H1 (cell line): ENCODE data around the gene CUX1. TPM values are rescaled to one million over a fixed set of nuclear protein-coding genes. Genes with fewer than 3 reads are reported as not detected.

Source experiments
- CTCF ChIA-PET: fragments of 300-600 bp; sonication (Branson Sonifier 250); formaldehyde crosslinking; loops from one replicate; lab custom pipeline; 2021; ENCODE audit not compliant: partially characterized antibody; lab: Charles Lee
- POLR2A ChIA-PET: fragments of 300-600 bp; sonication (Branson Sonifier 250); formaldehyde crosslinking; loops from one replicate; lab custom pipeline; 2021; ENCODE audit warnings: inconsistent platforms; ENCODE audit not compliant: partially characterized antibody; lab: Charles Lee
- DNase-seq, 2 experiments: peaks; one replicate each; pipeline versions ENCODE4 v3.0.0 to v3.0.0-alpha.2; 2010 to 2022; ENCODE audit warnings: low spot score in 2 of 2, low read depth in 1 of 2, mixed read lengths in 1 of 2
- FAIRE-seq: peaks from 2 replicates; lab custom pipeline; 2011; peaks lifted over from hg19 to GRCh38; lab: Jason Lieb, UNC
- H2AFZ ChIP-seq: 2 replicates; pipeline ENCODE4 v1.8.1; 2012; ENCODE audit warnings: low read length, inconsistent platforms
- H2AK5ac ChIP-seq: 2 replicates; pipeline ENCODE4 v1.6.1; 2013; ENCODE audit warnings: low read depth, low read length
- H2BK120ac ChIP-seq: replicated peaks from 2 replicates; pipeline ENCODE3; 2013; ENCODE audit warnings: low read depth, low read length, inconsistent platforms
- H2BK12ac ChIP-seq: 2 replicates; pipeline ENCODE4 v1.6.1; 2013; ENCODE audit warnings: low read depth, low read length
- H2BK15ac ChIP-seq: 2 replicates; pipeline ENCODE4 v1.6.1; 2013; ENCODE audit warnings: low read length
- H2BK20ac ChIP-seq: 2 replicates; pipeline ENCODE4 v1.6.1; 2013; ENCODE audit warnings: low read length
- H2BK5ac ChIP-seq: 2 replicates; pipeline ENCODE4 v1.6.1; 2013; ENCODE audit warnings: low read depth, low read length
- H3K14ac ChIP-seq: 2 replicates; pipeline ENCODE4 v1.6.1; 2013; ENCODE audit warnings: inconsistent platforms; ENCODE audit not compliant: insufficient read length
- H3K18ac ChIP-seq: 2 replicates; pipeline ENCODE4 v1.6.1; 2013; ENCODE audit warnings: low read length; ENCODE audit errors: extremely low read depth
- H3K23ac ChIP-seq: 2 replicates; pipeline ENCODE4 v1.6.1; 2013; ENCODE audit warnings: inconsistent platforms; ENCODE audit not compliant: insufficient read length
- H3K23me2 ChIP-seq: 2 replicates; pipeline ENCODE4 v1.6.1; 2013; ENCODE audit warnings: low read depth, low read length
- H3K27ac ChIP-seq: 2 replicates; pipeline ENCODE4 v1.6.1; 2011; ENCODE audit warnings: low read depth, low read length, inconsistent platforms
- H3K27me3 ChIP-seq, 4 experiments: replicated peaks in 1 of 4; 1 replicate in 1 of 4; 2 replicates in 3 of 4; pipeline versions ENCODE4 v1.6.1 to v1.8.1; 2011 to 2013; ENCODE audit warnings: low read length in 3 of 4, mild to moderate bottlenecking in 3 of 4, inconsistent platforms in 2 of 4, mixed read lengths in 2 of 4, moderate library complexity in 1 of 4; ENCODE audit not compliant: control insufficient read depth in 3 of 4, insufficient read depth in 3 of 4; ENCODE audit errors: extremely low read depth in 1 of 4
- H3K36me3 ChIP-seq, 4 experiments: 2 replicates each; pipeline versions ENCODE4 v1.6.1 to v1.8.1; 2011 to 2013; ENCODE audit warnings: mild to moderate bottlenecking in 4 of 4, low read length in 3 of 4, moderate library complexity in 2 of 4, control low read depth in 1 of 4, inconsistent platforms in 1 of 4; ENCODE audit not compliant: insufficient read depth in 4 of 4, control insufficient read depth in 2 of 4
- H3K4ac ChIP-seq: replicated peaks from 2 replicates; pipeline ENCODE3; 2013; ENCODE audit warnings: low read length, low read depth, mixed read lengths, inconsistent platforms; ENCODE audit not compliant: insufficient read length
- H3K4me1 ChIP-seq, 4 experiments: replicated peaks in 1 of 4; 1 replicate in 1 of 4; 2 replicates in 3 of 4; pipeline versions ENCODE4 v1.6.1 to v1.8.1; 2011 to 2013; ENCODE audit warnings: low read length in 3 of 4, inconsistent platforms in 2 of 4, mixed read lengths in 1 of 4; ENCODE audit not compliant: insufficient read depth in 4 of 4, control insufficient read depth in 3 of 4
- H3K4me2 ChIP-seq, 2 experiments: 2 replicates each; pipeline versions ENCODE4 v1.6.1 to v1.8.1; 2011 to 2013; ENCODE audit warnings: low read depth in 2 of 2, low read length in 2 of 2, control low read depth in 1 of 2, inconsistent platforms in 1 of 2, mild to moderate bottlenecking in 1 of 2; ENCODE audit not compliant: insufficient read depth in 1 of 2
- H3K4me3 ChIP-seq, 4 experiments: fragments of 200-600, 300-600 bp in 1 of 4; sonication (generic), shearing (Covaris generic), sonication (Bioruptor Twin) in 1 of 4; 2 replicates each; pipeline versions ENCODE4 v1.5.1 to v1.8.1; 2011 to 2016; ENCODE audit warnings: low read length in 4 of 4, low read depth in 3 of 4, control low read depth in 2 of 4, inconsistent platforms in 2 of 4, mild to moderate bottlenecking in 2 of 4, mixed read lengths in 1 of 4, moderate library complexity in 1 of 4; ENCODE audit not compliant: insufficient read depth in 2 of 4; ENCODE audit errors: extremely low read depth in 1 of 4
- H3K56ac ChIP-seq: replicated peaks from 2 replicates; pipeline ENCODE3; 2013; ENCODE audit warnings: low read depth, mild to moderate bottlenecking, mixed read lengths, low read length, inconsistent platforms; ENCODE audit not compliant: insufficient read length
- H3K79me1 ChIP-seq: 2 replicates; pipeline ENCODE4 v1.6.1; 2013; ENCODE audit warnings: low read depth, low read length, control low read depth
- H3K79me2 ChIP-seq, 2 experiments: 2 replicates each; pipeline versions ENCODE4 v1.6.1 to v1.8.1; 2012 to 2013; ENCODE audit warnings: low read length in 2 of 2, mild to moderate bottlenecking in 2 of 2, inconsistent platforms in 1 of 2; ENCODE audit not compliant: insufficient read depth in 2 of 2, control insufficient read depth in 1 of 2
- H3K9ac ChIP-seq, 4 experiments: replicated peaks in 1 of 4; 1 replicate in 1 of 4; 2 replicates in 3 of 4; pipeline versions ENCODE4 v1.6.1 to v1.8.1; 2011 to 2013; ENCODE audit warnings: low read depth in 3 of 4, low read length in 3 of 4, control low read depth in 2 of 4, mild to moderate bottlenecking in 2 of 4, moderate library complexity in 2 of 4, inconsistent platforms in 1 of 4; ENCODE audit errors: extremely low read depth in 1 of 4
- H3K9me3 ChIP-seq, 2 experiments: 2 replicates each; pipeline versions ENCODE4 v1.6.1 to v1.8.1; 2012 to 2013; ENCODE audit warnings: mild to moderate bottlenecking in 2 of 2, moderate library complexity in 2 of 2, control low read depth in 1 of 2, inconsistent platforms in 1 of 2, low read depth in 1 of 2, low read length in 1 of 2, mixed read lengths in 1 of 2; ENCODE audit not compliant: insufficient read depth in 2 of 2
- H4K20me1 ChIP-seq, 2 experiments: replicated peaks in 1 of 2; 2 replicates each; pipeline versions ENCODE3 to v1.8.1; 2011 to 2013; ENCODE audit warnings: inconsistent platforms in 2 of 2, low read length in 2 of 2, mild to moderate bottlenecking in 1 of 2; ENCODE audit not compliant: insufficient read depth in 2 of 2, control insufficient read depth in 1 of 2
- H4K5ac ChIP-seq: 2 replicates; pipeline ENCODE4 v1.6.1; 2013; ENCODE audit warnings: low read length, low read depth, mixed read lengths, inconsistent platforms; ENCODE audit not compliant: insufficient read length
- H4K8ac ChIP-seq: 2 replicates; pipeline ENCODE4 v1.8.0; 2013; ENCODE audit warnings: mild to moderate bottlenecking, moderate library complexity, low read length, inconsistent platforms; ENCODE audit not compliant: insufficient read depth; ENCODE audit errors: extremely low read depth
- H4K91ac ChIP-seq: replicated peaks from 2 replicates; pipeline ENCODE3; 2013; ENCODE audit warnings: low read length, mixed read lengths, inconsistent platforms; ENCODE audit not compliant: insufficient read length
- ASH2L ChIP-seq: fragments of 200-600, 300-600 bp; sonication (generic); IDR thresholded peaks from one replicate; pipeline ENCODE4 v1.7.1; 2017; ENCODE audit warnings: low read length
- WGBS, 2 experiments: shearing (Covaris generic) in 1 of 2; methylation state at CpG; one replicate each; pipeline versions ENCODE4 v1.1.6 to v1.1.7; 2013 to 2015; ENCODE audit warnings: low lambda C conversion rate in 2 of 2, mixed read lengths in 2 of 2, inconsistent platforms in 1 of 2, low coverage in 1 of 2, missing lambda C conversion rate in 1 of 2; ENCODE audit not compliant: insufficient replicate concordance in 2 of 2, insufficient coverage in 1 of 2, insufficient read length in 1 of 2; ENCODE audit errors: extremely low coverage in 1 of 2, missing lambda C conversion rate in 1 of 2; 5-methylcytosine and 5-hydroxymethylcytosine counted together
- polyA plus RNA-seq, 7 experiments: library from polyadenylated mRNA; depleted of rRNA in 3 of 7; stranded (reverse) in 5 of 7; unstranded in 2 of 7; fragments of >200 nt in 5 of 7; fragments of 200-250 nt in 2 of 7; gene quantifications; 1 replicate in 5 of 7; 2 replicates in 1 of 7; 4 replicates in 1 of 7; pipeline versions ENCODE4 v1.2.1 to v1.2.3, GENCODE V29; 2011 to 2013; ENCODE audit warnings: missing spikeins in 2 of 7, mixed read lengths in 2 of 7
- total RNA-seq: library from RNA; stranded (reverse); fragmentation: NEBNext Ultra II Directional; extraction: Animal tissue kit (Norgen Biotek cat#: 25700); gene quantifications from 2 replicates; pipeline ENCODE4 v1.2.1, GENCODE V29; 2021
- TF ChIP-seq, protein P1 (sequence below): IDR thresholded peaks from 2 replicates; pipeline ENCODE4 v1.6.1; 2011; ENCODE audit warnings: low read length, improper control_type of control experiment

Gene CUX1
- total and polyA plus RNA-seq, 2 of the 8 experiments (the other 6 are each of a cell fraction or from before 2014, with no cell fraction given), result 21.6 to 65.9 TPM

DNA sequence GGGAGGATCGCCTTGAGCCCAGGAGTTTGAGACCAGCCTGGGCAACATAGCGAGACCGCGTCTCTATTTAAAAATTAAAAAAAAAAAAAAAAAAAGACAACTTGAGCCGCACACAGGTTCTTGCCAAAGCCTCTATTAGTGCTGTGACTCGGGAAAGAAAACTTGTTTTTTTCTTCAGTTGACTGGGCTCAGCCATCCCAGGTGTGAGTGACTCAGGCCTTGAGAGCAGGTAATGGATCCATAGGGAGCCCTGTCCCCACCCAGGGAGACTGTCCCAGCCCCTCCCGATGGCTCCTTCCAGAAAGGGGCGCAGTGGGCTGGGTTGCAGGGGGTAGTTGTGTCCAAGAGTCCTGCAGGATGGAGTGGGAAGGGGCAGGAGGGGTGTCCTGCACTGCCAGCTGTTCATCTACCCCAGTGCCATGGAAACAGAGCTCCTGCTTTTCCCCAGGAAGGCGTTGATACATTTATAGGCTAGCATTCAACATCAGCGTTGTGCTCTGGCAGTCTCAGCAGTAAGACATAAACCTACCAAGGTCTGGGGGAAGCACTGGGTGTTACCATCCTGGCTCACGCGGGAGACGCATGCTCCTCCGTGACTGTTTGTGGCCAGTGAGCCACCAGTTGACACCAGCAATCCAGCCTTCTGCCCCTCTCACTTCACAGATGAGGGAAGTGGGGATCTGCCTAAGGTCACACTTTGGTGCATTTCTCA lies 126.6 kb downstream of the CUX1 start:
- H3K27me3 ChIP-seq, result no peaks in the 10 kb centered on the region
- H2AK5ac ChIP-seq, result peak overlapping the region; percentile 93; the same call in 1 of the 2 replicates
- TF ChIP-seq ASH2L, result no peak
- TF ChIP-seq, protein P1, sequence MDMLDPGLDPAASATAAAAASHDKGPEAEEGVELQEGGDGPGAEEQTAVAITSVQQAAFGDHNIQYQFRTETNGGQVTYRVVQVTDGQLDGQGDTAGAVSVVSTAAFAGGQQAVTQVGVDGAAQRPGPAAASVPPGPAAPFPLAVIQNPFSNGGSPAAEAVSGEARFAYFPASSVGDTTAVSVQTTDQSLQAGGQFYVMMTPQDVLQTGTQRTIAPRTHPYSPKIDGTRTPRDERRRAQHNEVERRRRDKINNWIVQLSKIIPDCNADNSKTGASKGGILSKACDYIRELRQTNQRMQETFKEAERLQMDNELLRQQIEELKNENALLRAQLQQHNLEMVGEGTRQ, result no peak
- no peak overlapping the region; the same call in 1 of the 2 replicates for H3K18ac ChIP-seq
- H3K23ac ChIP-seq, result no peak overlapping the region
- no peak overlapping the region for H2AFZ ChIP-seq
- H3K9ac ChIP-seq, result no peak overlapping the region
- ChIA-PET POLR2A (no interaction called here), CTCF (interaction anchor here (1.6 kb wide), 1 partner anchor 18 kb away, joined by 4 read pairs; no protein-coding TSS in a partner anchor)
- no peak overlapping the region for H3K27ac ChIP-seq
- H4K20me1 ChIP-seq, result peaks cover 2 to 5% of the 10 kb centered on the region in 2 experiments
- H3K4me2 ChIP-seq, result no peak overlapping the region
- H2BK5ac ChIP-seq, result peak overlapping the region; percentile 12; the same call in 1 of the 2 replicates
- DNase-seq, result no peak
- H4K91ac ChIP-seq, result no peak overlapping the region
- peaks cover 21% of the 10 kb centered on the region for H3K79me1 ChIP-seq
- no peak overlapping the region for H3K14ac ChIP-seq
- H2BK12ac ChIP-seq, result no peak overlapping the region
- peak overlapping the region; percentile 2 for H3K4ac ChIP-seq
- H3K56ac ChIP-seq, result no peak overlapping the region
- H2BK120ac ChIP-seq, result no peak overlapping the region
- 90% methylated on average over 12 of the region's 14 CpGs; no CpG with 5 or more reads in 1 of the 2 experiments for WGBS, 2 experiments
- H3K36me3 ChIP-seq, result no peaks in the 10 kb centered on the region
- H3K4me1 ChIP-seq, result peaks cover 8 to 34% (median 26%) of the 10 kb centered on the region in 4 experiments
- H2BK20ac ChIP-seq, result no peak overlapping the region
- H3K4me3 ChIP-seq, result no peak overlapping the region
- H4K5ac ChIP-seq, result no peak overlapping the region
- peaks cover 3 to 83% of the 10 kb centered on the region in 2 experiments; a peak in 3 of 4 replicates for H3K79me2 ChIP-seq
- H2BK15ac ChIP-seq, result 0 out of 2 replicates have a peak overlapping the region, but pooled peaks have one; percentile 32
- no peaks in the 10 kb centered on the region for H3K23me2 ChIP-seq
- no peak overlapping the region for H4K8ac ChIP-seq
- H3K9me3 ChIP-seq, result no peaks in the 10 kb centered on the region
- no peak for FAIRE-seq
